HL-60 (cell line): ENCODE results near the gene LRRC51.

Experiments
- GABPA ChIP-seq: IDR thresholded peaks from 2 replicates; pipeline ENCODE4 v1.6.1; 2012; ENCODE audit warnings: low read depth
- POLR2AphosphoS5 ChIP-seq: IDR thresholded peaks from 2 replicates; pipeline ENCODE4 v1.6.1; 2012; ENCODE audit warnings: low read depth
- TF ChIP-seq, protein P1 (sequence below): IDR thresholded peaks from one replicate; pipeline ENCODE4 v1.5.1; 2011; ENCODE audit warnings: low read length, control low read depth, inconsistent platforms; ENCODE audit not compliant: insufficient read depth
- TF ChIP-seq, protein P2 (sequence below): IDR thresholded peaks from 2 replicates; pipeline ENCODE4 v1.6.1; 2012; ENCODE audit warnings: low read depth; ENCODE audit not compliant: insufficient replicate concordance

GRCh38 chr11:72138821-72139390 is 58.3 kb downstream of the LRRC51 start:
- TF ChIP-seq, protein P1, sequence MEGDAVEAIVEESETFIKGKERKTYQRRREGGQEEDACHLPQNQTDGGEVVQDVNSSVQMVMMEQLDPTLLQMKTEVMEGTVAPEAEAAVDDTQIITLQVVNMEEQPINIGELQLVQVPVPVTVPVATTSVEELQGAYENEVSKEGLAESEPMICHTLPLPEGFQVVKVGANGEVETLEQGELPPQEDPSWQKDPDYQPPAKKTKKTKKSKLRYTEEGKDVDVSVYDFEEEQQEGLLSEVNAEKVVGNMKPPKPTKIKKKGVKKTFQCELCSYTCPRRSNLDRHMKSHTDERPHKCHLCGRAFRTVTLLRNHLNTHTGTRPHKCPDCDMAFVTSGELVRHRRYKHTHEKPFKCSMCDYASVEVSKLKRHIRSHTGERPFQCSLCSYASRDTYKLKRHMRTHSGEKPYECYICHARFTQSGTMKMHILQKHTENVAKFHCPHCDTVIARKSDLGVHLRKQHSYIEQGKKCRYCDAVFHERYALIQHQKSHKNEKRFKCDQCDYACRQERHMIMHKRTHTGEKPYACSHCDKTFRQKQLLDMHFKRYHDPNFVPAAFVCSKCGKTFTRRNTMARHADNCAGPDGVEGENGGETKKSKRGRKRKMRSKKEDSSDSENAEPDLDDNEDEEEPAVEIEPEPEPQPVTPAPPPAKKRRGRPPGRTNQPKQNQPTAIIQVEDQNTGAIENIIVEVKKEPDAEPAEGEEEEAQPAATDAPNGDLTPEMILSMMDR: no peak
- TF ChIP-seq POLR2AphosphoS5 (no peak), GABPA (no peak)
- TF ChIP-seq, protein P2, sequence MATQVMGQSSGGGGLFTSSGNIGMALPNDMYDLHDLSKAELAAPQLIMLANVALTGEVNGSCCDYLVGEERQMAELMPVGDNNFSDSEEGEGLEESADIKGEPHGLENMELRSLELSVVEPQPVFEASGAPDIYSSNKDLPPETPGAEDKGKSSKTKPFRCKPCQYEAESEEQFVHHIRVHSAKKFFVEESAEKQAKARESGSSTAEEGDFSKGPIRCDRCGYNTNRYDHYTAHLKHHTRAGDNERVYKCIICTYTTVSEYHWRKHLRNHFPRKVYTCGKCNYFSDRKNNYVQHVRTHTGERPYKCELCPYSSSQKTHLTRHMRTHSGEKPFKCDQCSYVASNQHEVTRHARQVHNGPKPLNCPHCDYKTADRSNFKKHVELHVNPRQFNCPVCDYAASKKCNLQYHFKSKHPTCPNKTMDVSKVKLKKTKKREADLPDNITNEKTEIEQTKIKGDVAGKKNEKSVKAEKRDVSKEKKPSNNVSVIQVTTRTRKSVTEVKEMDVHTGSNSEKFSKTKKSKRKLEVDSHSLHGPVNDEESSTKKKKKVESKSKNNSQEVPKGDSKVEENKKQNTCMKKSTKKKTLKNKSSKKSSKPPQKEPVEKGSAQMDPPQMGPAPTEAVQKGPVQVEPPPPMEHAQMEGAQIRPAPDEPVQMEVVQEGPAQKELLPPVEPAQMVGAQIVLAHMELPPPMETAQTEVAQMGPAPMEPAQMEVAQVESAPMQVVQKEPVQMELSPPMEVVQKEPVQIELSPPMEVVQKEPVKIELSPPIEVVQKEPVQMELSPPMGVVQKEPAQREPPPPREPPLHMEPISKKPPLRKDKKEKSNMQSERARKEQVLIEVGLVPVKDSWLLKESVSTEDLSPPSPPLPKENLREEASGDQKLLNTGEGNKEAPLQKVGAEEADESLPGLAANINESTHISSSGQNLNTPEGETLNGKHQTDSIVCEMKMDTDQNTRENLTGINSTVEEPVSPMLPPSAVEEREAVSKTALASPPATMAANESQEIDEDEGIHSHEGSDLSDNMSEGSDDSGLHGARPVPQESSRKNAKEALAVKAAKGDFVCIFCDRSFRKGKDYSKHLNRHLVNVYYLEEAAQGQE: no peak
